HCT116 (cell line): ENCODE data around the gene PRPF31.

Experiments
- RAD21 ChIP-seq: IDR thresholded peaks from 2 replicates; pipeline ENCODE4 v1.6.1; 2012; ENCODE audit warnings: low read depth, mild to moderate bottlenecking
- SIN3A ChIP-seq: IDR thresholded peaks from 2 replicates; pipeline ENCODE4 v1.6.1; 2012; ENCODE audit warnings: low read depth
- SRF ChIP-seq: IDR thresholded peaks from 2 replicates; pipeline ENCODE4 v1.6.1; 2012; ENCODE audit warnings: low read depth
- YY1 ChIP-seq: IDR thresholded peaks from 2 replicates; pipeline ENCODE4 v1.6.1; 2011; ENCODE audit warnings: low read length, low read depth, moderate library complexity, mild to moderate bottlenecking; ENCODE audit not compliant: insufficient replicate concordance; ENCODE audit errors: extremely low read depth
- TF ChIP-seq, protein P1 (sequence below), 3 experiments: fragments of 200-600 bp in 1 of 3; sonication (generic) in 1 of 3; IDR thresholded peaks in 2 of 3; conservative IDR thresholded peaks in 1 of 3; 2 replicates each; pipeline ENCODE4 v1.5.1; 2012 to 2017; ENCODE audit warnings: low read depth in 2 of 3, low read length in 2 of 3, antibody characterized with exemption in 1 of 3, borderline replicate concordance in 1 of 3, control low read depth in 1 of 3, mild to moderate bottlenecking in 1 of 3, mixed read lengths in 1 of 3, mixed run types in 1 of 3, moderate library complexity in 1 of 3; ENCODE audit not compliant: insufficient read depth in 1 of 3
- TF ChIP-seq, protein P2 (sequence below): IDR thresholded peaks from 2 replicates; pipeline ENCODE4 v1.6.1; 2012

DNA sequence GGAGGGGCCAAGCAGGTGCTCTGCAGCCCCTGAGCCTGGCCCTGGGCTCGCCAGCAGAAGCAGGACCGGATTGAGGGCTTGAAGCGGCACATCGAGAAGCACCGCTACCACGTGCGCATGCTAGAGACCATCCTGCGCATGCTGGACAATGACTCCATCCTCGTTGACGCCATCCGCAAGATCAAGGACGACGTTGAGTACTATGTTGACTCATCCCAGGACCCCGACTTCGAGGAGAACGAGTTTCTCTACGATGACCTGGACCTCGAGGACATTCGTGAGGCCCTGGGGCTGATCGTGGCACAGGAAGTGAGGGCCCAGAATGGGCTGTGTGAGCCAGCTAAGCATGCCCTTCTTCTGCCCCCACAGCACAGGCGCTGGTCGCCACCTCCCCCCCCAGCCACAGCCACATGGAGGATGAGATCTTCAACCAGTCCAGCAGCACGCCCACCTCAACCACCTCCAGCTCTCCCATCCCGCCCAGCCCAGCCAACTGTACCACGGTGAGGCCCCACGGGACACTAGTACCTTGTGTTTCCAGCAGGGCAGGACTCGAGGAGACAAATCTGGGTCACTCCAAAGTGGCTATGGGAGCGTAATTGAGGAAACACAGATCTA, 30.1 kb downstream of the PRPF31 start:
- TF ChIP-seq, protein P1, sequence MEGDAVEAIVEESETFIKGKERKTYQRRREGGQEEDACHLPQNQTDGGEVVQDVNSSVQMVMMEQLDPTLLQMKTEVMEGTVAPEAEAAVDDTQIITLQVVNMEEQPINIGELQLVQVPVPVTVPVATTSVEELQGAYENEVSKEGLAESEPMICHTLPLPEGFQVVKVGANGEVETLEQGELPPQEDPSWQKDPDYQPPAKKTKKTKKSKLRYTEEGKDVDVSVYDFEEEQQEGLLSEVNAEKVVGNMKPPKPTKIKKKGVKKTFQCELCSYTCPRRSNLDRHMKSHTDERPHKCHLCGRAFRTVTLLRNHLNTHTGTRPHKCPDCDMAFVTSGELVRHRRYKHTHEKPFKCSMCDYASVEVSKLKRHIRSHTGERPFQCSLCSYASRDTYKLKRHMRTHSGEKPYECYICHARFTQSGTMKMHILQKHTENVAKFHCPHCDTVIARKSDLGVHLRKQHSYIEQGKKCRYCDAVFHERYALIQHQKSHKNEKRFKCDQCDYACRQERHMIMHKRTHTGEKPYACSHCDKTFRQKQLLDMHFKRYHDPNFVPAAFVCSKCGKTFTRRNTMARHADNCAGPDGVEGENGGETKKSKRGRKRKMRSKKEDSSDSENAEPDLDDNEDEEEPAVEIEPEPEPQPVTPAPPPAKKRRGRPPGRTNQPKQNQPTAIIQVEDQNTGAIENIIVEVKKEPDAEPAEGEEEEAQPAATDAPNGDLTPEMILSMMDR (IDR thresholded peaks at IDR 0.05 in 2 of 3, conservative IDR thresholded peaks at IDR 0.05 in 1 of 3; ENCODE audit: borderline replicate concordance in 1 of 3, insufficient read depth in 1 of 3, low read depth in 2 of 3, low read length in 2 of 3) = no peak
- TF ChIP-seq, protein P2, sequence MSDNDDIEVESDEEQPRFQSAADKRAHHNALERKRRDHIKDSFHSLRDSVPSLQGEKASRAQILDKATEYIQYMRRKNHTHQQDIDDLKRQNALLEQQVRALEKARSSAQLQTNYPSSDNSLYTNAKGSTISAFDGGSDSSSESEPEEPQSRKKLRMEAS = no peak
- TF ChIP-seq RAD21 (no peak), YY1 (no peak), SRF (no peak), SIN3A (no peak)
